SK-N-SH (cell line): ENCODE measurements around the gene HLTF.

Source experiments
- CTCF ChIP-seq: fragments of 200-600 bp; sonication (generic); IDR thresholded peaks from 2 replicates; pipeline ENCODE4 v1.6.1; 2017; ENCODE audit warnings: antibody characterized with exemption, mild to moderate bottlenecking, moderate library complexity
- FOXJ3 ChIP-seq: sonication (generic); formaldehyde crosslinking; IDR thresholded peaks from 2 replicates; pipeline ENCODE4 v1.5.1; 2020; ENCODE audit warnings: mild to moderate bottlenecking, missing genetic modification reagents
- GABPA ChIP-seq: IDR thresholded peaks from 2 replicates; pipeline ENCODE4 v1.4.0; 2012; ENCODE audit warnings: low read depth, mild to moderate bottlenecking
- JUND ChIP-seq: IDR thresholded peaks from 2 replicates; pipeline ENCODE4 v1.4.0; 2012
- MAX ChIP-seq: IDR thresholded peaks from 2 replicates; pipeline ENCODE4 v1.4.0; 2012; ENCODE audit warnings: low read depth
- RAD21 ChIP-seq: IDR thresholded peaks from 2 replicates; pipeline ENCODE4 v1.6.1; 2012; ENCODE audit warnings: mild to moderate bottlenecking, low read length
- REST ChIP-seq: IDR thresholded peaks from 2 replicates; pipeline ENCODE4 v1.6.1; 2012; ENCODE audit warnings: mild to moderate bottlenecking, low read depth, low read length, moderate library complexity
- SIN3A ChIP-seq: IDR thresholded peaks from 2 replicates; pipeline ENCODE4 v1.6.1; 2012; ENCODE audit warnings: low read depth, mild to moderate bottlenecking, low read length, moderate library complexity, borderline replicate concordance
- TAF1 ChIP-seq: IDR thresholded peaks from 2 replicates; pipeline ENCODE4 v1.6.1; 2012; ENCODE audit warnings: low read depth, mild to moderate bottlenecking, low read length, moderate library complexity, borderline replicate concordance

GRCh38 chr3:149077628-149078027 lies 8.7 kb downstream of the HLTF start:
- TF ChIP-seq CTCF (no peak), MAX (no peak), REST (no peak), SIN3A (no peak), RAD21 (no peak), TAF1 (no peak), GABPA (no peak), FOXJ3 (CRISPR knock-in tag) (no peak), JUND (no peak)
